ENCODE data around the gene APMAP.

Gene APMAP

GRCh38 chr20:24981790-24982189 is 10.8 kb downstream of the APMAP start:
- Histone ChIP-seq H3K27ac (no peak overlapping the region), H3K27me3 (ENCODE audit: insufficient read depth, low read depth) (no peaks in the 10 kb centered on the region), H2AFZ (ENCODE audit: low read depth) (no peak overlapping the region), H3K9ac (no peak overlapping the region), H3K4me1 (ENCODE audit: low read depth, poor library complexity, severe bottlenecking) (no peaks in the 10 kb centered on the region), H3K79me2 (ENCODE audit: insufficient read depth, low read depth) (no peaks in the 10 kb centered on the region), H3K4me3 (IDR thresholded peaks at IDR 0.05; ENCODE audit: insufficient read depth, low read depth, low read length) (no peak overlapping the region), H4K20me1 (ENCODE audit: insufficient read depth) (no peaks in the 10 kb centered on the region), H3K4me2 (no peak overlapping the region), H3K36me3 (ENCODE audit: insufficient read depth) (no peaks in the 10 kb centered on the region)
- TF ChIP-seq, protein P1, sequence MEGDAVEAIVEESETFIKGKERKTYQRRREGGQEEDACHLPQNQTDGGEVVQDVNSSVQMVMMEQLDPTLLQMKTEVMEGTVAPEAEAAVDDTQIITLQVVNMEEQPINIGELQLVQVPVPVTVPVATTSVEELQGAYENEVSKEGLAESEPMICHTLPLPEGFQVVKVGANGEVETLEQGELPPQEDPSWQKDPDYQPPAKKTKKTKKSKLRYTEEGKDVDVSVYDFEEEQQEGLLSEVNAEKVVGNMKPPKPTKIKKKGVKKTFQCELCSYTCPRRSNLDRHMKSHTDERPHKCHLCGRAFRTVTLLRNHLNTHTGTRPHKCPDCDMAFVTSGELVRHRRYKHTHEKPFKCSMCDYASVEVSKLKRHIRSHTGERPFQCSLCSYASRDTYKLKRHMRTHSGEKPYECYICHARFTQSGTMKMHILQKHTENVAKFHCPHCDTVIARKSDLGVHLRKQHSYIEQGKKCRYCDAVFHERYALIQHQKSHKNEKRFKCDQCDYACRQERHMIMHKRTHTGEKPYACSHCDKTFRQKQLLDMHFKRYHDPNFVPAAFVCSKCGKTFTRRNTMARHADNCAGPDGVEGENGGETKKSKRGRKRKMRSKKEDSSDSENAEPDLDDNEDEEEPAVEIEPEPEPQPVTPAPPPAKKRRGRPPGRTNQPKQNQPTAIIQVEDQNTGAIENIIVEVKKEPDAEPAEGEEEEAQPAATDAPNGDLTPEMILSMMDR (conservative IDR thresholded peaks at IDR 0.05; ENCODE audit: low read depth, low read length) = no peak

GRCh38 chr20:24981282-24981681 is 11.3 kb downstream of the APMAP start:
- no peaks in the 10 kb centered on the region for H4K20me1 ChIP-seq (ENCODE audit: insufficient read depth)
- TF ChIP-seq, protein P1 (conservative IDR thresholded peaks at IDR 0.05; ENCODE audit: low read depth, low read length) = no peak

DNA sequence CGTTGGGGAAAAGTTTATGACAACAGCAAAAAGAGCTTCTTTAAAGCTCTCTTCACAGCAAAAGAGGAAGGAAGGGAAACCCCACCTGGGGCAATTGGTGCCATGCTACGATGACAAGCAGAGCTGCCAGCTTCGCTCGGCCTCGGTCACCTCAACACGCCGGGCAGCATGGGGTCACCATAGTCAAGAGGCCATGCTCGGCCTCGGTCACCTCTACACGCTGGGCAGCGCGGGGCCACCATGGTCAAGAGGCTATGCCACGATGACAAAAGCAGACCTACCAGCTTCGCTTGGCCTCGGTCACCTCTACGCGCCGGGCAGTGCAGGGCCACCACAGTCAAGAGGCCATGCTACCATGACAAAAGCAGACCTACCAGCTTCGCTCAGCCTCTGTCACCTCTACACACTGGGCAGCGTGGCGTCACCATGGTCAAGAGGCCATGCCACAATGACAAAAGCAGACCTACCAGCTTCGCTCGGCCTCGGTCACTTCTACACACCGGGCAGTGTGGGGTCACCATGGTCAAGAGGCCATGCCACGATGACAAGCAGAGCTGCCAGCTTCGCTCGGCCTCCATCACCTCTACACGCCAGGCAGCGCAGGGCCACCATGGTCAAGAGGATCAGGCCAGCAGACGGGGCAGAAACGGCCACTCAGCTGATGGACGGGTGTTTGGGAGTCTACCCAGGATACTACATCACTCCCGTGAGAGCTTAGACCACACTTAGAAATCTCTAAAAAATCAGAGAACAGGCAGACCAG is 12.1 kb downstream of the APMAP start:
- no peaks in the 10 kb centered on the region for H3K36me3 ChIP-seq (ENCODE audit: insufficient read depth)
- no peak overlapping the region for H3K27ac ChIP-seq
- no peaks in the 10 kb centered on the region for H3K27me3 ChIP-seq (ENCODE audit: insufficient read depth, low read depth)
- H3K4me3 ChIP-seq (IDR thresholded peaks at IDR 0.05; ENCODE audit: insufficient read depth, low read depth, low read length) = no peak overlapping the region
- no peak overlapping the region for H3K4me2 ChIP-seq
- no peaks in the 10 kb centered on the region for H3K79me2 ChIP-seq (ENCODE audit: insufficient read depth, low read depth)
- TF ChIP-seq, protein P1 (conservative IDR thresholded peaks at IDR 0.05; ENCODE audit: low read depth, low read length) = no peak
- no peak overlapping the region for H3K9ac ChIP-seq
- H2AFZ ChIP-seq (ENCODE audit: low read depth) = no peak overlapping the region
- no peaks in the 10 kb centered on the region for H3K4me1 ChIP-seq (ENCODE audit: low read depth, poor library complexity, severe bottlenecking)
- H4K20me1 ChIP-seq (ENCODE audit: insufficient read depth) = no peaks in the 10 kb centered on the region

More at GRCh38 chr20:24981282-24981681, 11.3 kb downstream of the APMAP start:
- Histone ChIP-seq H3K27ac (no peak overlapping the region), H3K4me1 (ENCODE audit: low read depth, poor library complexity, severe bottlenecking) (no peaks in the 10 kb centered on the region), H3K4me3 (IDR thresholded peaks at IDR 0.05; ENCODE audit: insufficient read depth, low read depth, low read length) (no peak overlapping the region), H3K79me2 (ENCODE audit: insufficient read depth, low read depth) (no peaks in the 10 kb centered on the region), H3K27me3 (ENCODE audit: insufficient read depth, low read depth) (no peaks in the 10 kb centered on the region), H3K36me3 (ENCODE audit: insufficient read depth) (no peaks in the 10 kb centered on the region), H2AFZ (ENCODE audit: low read depth) (no peak overlapping the region), H3K4me2 (no peak overlapping the region), H3K9ac (no peak overlapping the region)

- Histone ChIP-seq H3K36me3 (ENCODE audit: insufficient read depth) (no peaks in the 10 kb centered on the region), H3K4me1 (ENCODE audit: low read depth, poor library complexity, severe bottlenecking) (no peaks in the 10 kb centered on the region), H4K20me1 (ENCODE audit: insufficient read depth) (no peaks in the 10 kb centered on the region), H3K4me3 (IDR thresholded peaks at IDR 0.05; ENCODE audit: insufficient read depth, low read depth, low read length) (no peak overlapping the region), H3K27ac (no peak overlapping the region), H3K9ac (no peak overlapping the region), H2AFZ (ENCODE audit: low read depth) (no peak overlapping the region), H3K79me2 (ENCODE audit: insufficient read depth, low read depth) (no peaks in the 10 kb centered on the region), H3K27me3 (ENCODE audit: insufficient read depth, low read depth) (no peaks in the 10 kb centered on the region), H3K4me2 (no peak overlapping the region)
- TF ChIP-seq, protein P1 (conservative IDR thresholded peaks at IDR 0.05; ENCODE audit: low read depth, low read length) = no peak
These were observed 13.3 kb downstream of the APMAP start for GRCh38 chr20:24979036-24979960.

All from KMS-11 (cell line).